Epithelial cell of esophagus (primary cell): Measurements from ENCODE around the gene PDE4A.
"Not testable (repeated sequence)": the region's sequence is repeated elsewhere in the genome, so short reads cannot be mapped to it uniquely, and the experiment has no call there.

Experiments
- DNase-seq: peaks from one replicate; pipeline ENCODE4 v3.0.0; 2010; ENCODE audit warnings: low read depth
- H3K4me3 ChIP-seq: 2 replicates; pipeline ENCODE4 v1.5.1; 2011; ENCODE audit warnings: mild to moderate bottlenecking, low read length, control low read depth
- TF ChIP-seq, protein P1 (sequence below): IDR thresholded peaks from 2 replicates; pipeline ENCODE4 v1.5.1; 2011; ENCODE audit warnings: low read depth, mild to moderate bottlenecking, low read length, control low read depth, inconsistent platforms; ENCODE audit not compliant: insufficient read depth; ENCODE audit errors: missing control alignments

PDE4A gene

DNA sequence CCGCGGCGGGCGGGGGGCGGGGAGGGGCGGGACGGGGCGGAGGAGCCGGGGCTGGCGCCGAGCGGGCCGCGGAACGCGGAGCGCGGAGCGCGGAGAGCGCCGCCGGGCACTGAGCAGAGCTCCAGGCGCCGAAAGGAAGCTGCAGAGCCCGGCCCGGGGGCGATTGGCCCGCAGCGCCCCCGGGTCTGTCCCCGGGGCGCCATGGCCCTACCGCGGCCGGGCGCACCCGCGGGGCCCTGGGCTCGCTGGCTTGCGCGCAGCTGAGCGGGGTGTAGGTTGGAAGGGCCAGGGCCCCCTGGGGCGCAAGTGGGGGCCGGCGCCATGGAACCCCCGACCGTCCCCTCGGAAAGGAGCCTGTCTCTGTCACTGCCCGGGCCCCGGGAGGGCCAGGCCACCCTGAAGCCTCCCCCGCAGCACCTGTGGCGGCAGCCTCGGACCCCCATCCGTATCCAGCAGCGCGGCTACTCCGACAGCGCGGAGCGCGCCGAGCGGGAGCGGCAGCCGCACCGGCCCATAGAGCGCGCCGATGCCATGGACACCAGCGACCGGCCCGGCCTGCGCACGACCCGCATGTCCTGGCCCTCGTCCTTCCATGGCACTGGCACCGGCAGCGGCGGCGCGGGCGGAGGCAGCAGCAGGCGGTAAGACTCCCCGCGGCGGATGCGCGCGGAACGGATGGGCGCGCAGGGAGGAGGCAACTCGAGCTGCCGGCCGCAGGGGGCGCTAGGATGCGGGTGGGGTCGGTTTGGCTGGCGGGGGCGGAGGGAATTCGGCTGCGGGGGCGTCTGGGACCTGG is at the start of gene PDE4A:
Gene PDE4A (plus strand): TSS at position 95 of the 796 bp plus-strand sequence. CDS start 227 bp downstream, at position 322.
- peak; percentile 55 for DNase-seq
- TF ChIP-seq, protein P1, sequence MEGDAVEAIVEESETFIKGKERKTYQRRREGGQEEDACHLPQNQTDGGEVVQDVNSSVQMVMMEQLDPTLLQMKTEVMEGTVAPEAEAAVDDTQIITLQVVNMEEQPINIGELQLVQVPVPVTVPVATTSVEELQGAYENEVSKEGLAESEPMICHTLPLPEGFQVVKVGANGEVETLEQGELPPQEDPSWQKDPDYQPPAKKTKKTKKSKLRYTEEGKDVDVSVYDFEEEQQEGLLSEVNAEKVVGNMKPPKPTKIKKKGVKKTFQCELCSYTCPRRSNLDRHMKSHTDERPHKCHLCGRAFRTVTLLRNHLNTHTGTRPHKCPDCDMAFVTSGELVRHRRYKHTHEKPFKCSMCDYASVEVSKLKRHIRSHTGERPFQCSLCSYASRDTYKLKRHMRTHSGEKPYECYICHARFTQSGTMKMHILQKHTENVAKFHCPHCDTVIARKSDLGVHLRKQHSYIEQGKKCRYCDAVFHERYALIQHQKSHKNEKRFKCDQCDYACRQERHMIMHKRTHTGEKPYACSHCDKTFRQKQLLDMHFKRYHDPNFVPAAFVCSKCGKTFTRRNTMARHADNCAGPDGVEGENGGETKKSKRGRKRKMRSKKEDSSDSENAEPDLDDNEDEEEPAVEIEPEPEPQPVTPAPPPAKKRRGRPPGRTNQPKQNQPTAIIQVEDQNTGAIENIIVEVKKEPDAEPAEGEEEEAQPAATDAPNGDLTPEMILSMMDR = peak; percentile 24
- H3K4me3 ChIP-seq = peak within 1 kb of the TSS; percentile 32

DNA sequence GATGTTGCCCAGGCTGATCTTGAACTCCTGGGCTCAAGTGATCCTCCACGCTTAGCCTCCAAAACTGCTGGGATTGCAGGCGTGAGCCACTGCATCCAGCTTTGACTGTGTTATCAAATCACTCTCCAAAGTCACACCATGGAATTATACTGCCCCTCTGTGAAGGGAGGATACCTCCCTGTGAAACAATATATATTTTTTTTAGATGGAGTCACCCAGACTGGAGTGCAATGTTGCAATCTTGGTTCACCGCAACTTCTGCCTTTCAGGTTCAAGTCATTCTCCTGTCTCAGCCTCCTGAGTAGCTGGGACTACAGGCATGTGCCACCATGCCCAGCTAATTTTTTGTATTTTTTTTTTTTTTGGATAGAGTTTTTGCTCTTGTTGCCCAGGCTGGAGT is 47.6 kb upstream of the PDE4A start:
- H3K4me3 ChIP-seq = no peak overlapping the region
- TF ChIP-seq, protein P1 = no peak
- DNase-seq = no peak

DNA sequence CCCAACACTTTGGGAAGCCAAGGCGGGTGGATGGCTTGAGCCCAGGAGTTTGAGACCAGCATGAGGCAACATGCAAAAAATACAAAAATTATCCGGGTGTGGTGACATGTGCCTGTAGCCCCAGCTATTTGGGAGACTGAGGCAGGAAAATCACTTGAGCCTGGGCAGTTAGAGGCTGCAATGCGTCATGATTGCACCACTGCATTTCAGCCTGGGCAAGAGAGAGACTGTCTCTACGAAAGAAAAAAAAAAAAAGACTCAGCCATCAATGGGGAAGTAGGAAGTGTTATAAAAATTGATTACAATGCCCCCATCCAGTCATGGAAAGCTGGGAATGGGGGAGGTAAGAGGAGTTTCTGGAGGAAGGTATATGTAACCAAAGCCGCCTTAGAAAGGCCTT is 45.4 kb upstream of the PDE4A start:
- TF ChIP-seq, protein P1 = no peak
- DNase-seq = no peak
- H3K4me3 ChIP-seq = no peak overlapping the region

DNA sequence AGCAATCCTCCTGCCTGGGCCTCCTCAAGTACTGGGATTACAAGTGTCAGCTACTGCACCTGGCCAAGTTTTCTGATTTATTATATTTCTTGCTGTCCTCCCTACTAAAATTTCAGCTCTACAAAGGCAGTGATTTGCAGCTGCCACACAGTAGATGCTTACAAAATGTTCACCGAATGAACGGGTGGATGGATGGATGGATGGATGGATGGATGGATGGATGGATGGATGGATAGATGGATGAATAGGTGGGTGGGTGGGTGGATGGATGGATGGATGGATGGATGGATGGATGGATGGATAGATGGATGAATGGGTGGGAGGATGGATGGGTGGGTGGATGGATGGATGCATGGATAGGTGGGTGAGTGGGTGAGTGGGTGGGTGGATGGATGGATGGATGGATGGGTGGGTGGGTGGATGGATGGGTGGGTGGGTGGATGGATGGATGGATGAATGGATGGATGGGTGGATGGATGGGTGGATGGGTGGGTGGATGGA is 43.1 kb upstream of the PDE4A start:
- not testable (repeated sequence) for DNase-seq, H3K4me3 ChIP-seq

DNA sequence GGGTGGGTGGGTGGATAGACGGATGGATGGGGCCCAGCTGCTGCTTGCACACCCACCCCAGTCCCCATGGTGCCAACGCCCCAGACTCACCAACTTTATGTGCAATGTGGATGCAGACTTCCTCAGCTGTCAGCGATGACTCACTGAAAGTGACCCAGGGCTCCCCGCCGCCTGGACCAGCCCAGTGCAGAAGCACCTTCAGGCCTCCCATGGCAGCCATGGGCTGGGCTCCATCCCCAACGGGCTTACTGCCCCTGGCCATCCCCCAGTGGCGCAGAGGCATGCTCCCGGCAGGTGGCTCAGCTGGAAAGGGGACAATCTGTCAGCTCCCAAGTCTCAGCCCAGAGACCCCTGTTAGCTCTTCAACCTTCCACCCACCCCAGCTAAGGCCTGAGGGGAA is 42.2 kb upstream of the PDE4A start:
- DNase-seq = no peak
- H3K4me3 ChIP-seq = no peak overlapping the region
- TF ChIP-seq, protein P1 = no peak

DNA sequence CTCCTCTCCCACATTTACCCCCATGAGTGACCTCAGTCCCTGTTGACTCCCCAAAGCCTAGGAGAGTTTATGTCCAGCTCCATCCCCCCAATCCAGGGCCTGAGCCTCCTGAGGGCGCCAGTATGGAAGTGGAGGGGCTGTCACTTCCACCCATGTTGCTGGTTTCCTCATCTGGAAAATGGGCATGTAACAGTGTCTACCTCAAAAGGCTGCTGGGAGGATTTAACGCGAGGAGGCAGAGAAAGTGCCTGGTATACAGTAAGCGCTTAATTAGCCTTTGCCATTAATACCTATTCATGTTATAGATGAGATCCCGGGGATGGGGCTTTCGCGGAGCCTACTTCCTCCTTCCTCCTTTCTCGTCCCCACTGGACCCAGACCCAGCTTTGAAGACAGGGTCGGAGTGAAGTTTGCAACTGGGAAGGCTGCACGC is 40.4 kb upstream of the PDE4A start:
- H3K4me3 ChIP-seq = peak overlapping the region; percentile 94
- TF ChIP-seq, protein P1 = no peak

DNA sequence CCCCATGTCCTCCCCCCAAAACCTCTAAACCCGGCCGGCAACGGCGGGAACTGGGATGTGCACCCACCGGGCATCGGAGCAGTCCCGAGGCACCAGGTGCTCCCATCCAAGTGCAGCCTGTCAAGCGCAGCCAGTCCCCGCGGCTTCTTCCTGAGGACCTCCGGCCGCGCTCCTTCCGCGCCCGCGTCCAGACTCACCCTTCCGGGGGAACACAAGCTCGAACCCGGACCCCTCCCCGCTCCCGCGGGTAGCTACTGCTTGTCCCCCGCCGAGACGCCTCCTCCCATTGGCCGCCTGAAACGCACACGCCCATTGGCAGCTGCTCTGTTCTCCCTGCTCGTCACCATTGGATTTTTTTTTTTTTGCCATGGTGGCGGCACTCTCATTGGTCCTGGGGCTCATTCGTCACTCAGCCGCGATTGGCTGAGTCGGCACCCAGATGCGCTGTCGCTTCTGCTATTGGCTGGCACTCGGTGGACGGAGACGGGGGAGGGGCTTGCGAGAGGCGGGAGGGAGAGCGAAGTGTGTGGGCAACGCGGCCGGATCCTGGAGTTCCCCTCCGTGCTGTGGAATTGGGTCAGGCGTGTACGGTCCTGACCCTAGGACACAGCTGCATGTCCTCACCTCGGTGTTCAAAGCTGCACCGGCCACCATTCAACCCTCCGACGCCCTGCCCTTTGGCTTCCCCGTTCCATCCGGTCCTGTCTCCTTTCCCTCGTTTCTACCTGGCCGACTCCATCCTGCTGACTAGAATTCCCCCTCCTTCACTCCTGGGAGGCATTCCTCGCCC is 39.8 kb upstream of the PDE4A start, which contains the start of gene TYK2:
Gene TYK2 (minus strand): TSS at position 260 of the 790 bp plus-strand sequence. CDS start 2,166 bp downstream, outside the sequence.
- TF ChIP-seq, protein P1 = no peak
- peak; percentile 98 for DNase-seq
- peak within 1 kb of the TSS; percentile 94 for H3K4me3 ChIP-seq

More for the DNA sequence above, 40.4 kb upstream of the PDE4A start:
- no peak for DNase-seq

DNA sequence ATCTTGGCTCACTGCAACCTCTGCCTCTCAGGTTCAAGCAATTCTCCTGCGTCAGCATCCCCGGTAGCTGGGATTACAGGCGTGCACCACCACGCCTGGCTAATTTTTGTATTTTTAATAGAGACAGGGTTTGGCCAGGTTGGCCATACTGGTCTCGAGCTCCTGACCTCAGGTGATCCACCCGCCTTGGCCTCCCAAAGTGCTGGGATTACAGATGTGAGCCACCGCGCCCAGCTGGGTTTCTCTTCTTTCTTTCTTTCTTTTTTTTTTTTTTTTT is 37.2 kb upstream of the PDE4A start:
- DNase-seq, H3K4me3 ChIP-seq: not testable (repeated sequence)
